ENCODE data around the gene PPP1R27. TPM values are rescaled to one million over a fixed set of nuclear protein-coding genes. Genes with fewer than 3 reads are reported as not detected.

PPP1R27 gene
- polyA plus RNA-seq, 6 donors from 2014 or later: 0.18 to 0.64 TPM; not detected in 4

GRCh38 chr17:81792675-81793615 is 41.9 kb downstream of the PPP1R27 start:
- Mint-ChIP-seq H3K4me3 (no peak overlapping the region), H3K9me3 (no peaks in the 10 kb centered on the region), H3K4me1 (no peaks in the 10 kb centered on the region), H3K27me3 (no peaks in the 10 kb centered on the region), H3K36me3 (no peaks in the 10 kb centered on the region), H3K27ac (no peak overlapping the region)
- DNase-seq (no peak), ATAC-seq (ENCODE audit: low read depth in 2 of 2) (no peak)

Other genes starting within 250 kb of the PPP1R27 start
- 10 to 100 TPM; 49.2 to 76.6 (median 57.7) TPM for gene NPLOC4, start 197.9 kb downstream of the PPP1R27 start, polyA plus RNA-seq (ENCODE audit: low read depth in 6 of 6)
- under 1 TPM in 5 of 6 donors, not detected in 1; 0.34 to 0.92 (median 0.86) TPM for gene TSPAN10, start 197.9 kb downstream of the PPP1R27 start, polyA plus RNA-seq (ENCODE audit: low read depth in 6 of 6)
- gene PDE6G, start 178.5 kb downstream of the PPP1R27 start, polyA plus RNA-seq (ENCODE audit: low read depth in 6 of 6): 10 to 100 TPM in 1 of 6 donors, 1 to 10 TPM in 5; 2.1 to 16.1 (median 5.1) TPM
- 10 to 100 TPM; 63.9 to 77.5 (median 69.6) TPM for gene OXLD1, start 168.4 kb downstream of the PPP1R27 start, polyA plus RNA-seq (ENCODE audit: low read depth in 6 of 6)
- gene CCDC137, start 168.3 kb downstream of the PPP1R27 start, polyA plus RNA-seq (ENCODE audit: low read depth in 6 of 6): 10 to 100 TPM in 4 of 6 donors, 1 to 10 TPM in 2; 3.2 to 29.4 (median 12.3) TPM
- 100 to 1,000 TPM in 1 of 6 donors, 10 to 100 TPM in 5; 32.8 to 101 (median 37.6) TPM for gene ARL16, start 151.3 kb downstream of the PPP1R27 start, polyA plus RNA-seq (ENCODE audit: low read depth in 6 of 6)
- 10 to 100 TPM; 11.3 to 47.6 (median 21.7) TPM for gene HGS, start 151.0 kb downstream of the PPP1R27 start, polyA plus RNA-seq (ENCODE audit: low read depth in 6 of 6)
- gene MRPL12, start 131.7 kb downstream of the PPP1R27 start, polyA plus RNA-seq (ENCODE audit: low read depth in 6 of 6): 10 to 100 TPM; 33.7 to 51.6 (median 42.3) TPM
- 1 to 10 TPM in 4 of 6 donors, under 1 TPM in 1, not detected in 1; 0.92 to 5.0 (median 2.3) TPM for gene SLC25A10, start 122.8 kb downstream of the PPP1R27 start, polyA plus RNA-seq (ENCODE audit: low read depth in 6 of 6)
- not detected for gene GCGR, start 30.9 kb downstream of the PPP1R27 start, polyA plus RNA-seq (ENCODE audit: low read depth in 6 of 6)
- 100 to 1,000 TPM in 1 of 6 donors, 10 to 100 TPM in 5; 66.2 to 114 (median 77.4) TPM for gene MCRIP1, start 1.8 kb downstream of the PPP1R27 start, polyA plus RNA-seq (ENCODE audit: low read depth in 6 of 6)
- gene P4HB, start 25.5 kb upstream of the PPP1R27 start, polyA plus RNA-seq (ENCODE audit: low read depth in 6 of 6): 100 to 1,000 TPM; 139 to 192 (median 158) TPM
- 100 to 1,000 TPM in 1 of 6 donors, 10 to 100 TPM in 5; 42.9 to 116 (median 78.3) TPM for gene ARHGDIA, start 36.3 kb upstream of the PPP1R27 start, polyA plus RNA-seq (ENCODE audit: low read depth in 6 of 6)
- 10 to 100 TPM; 25.5 to 53.9 (median 41.7) TPM for gene ALYREF, start 56.5 kb upstream of the PPP1R27 start, polyA plus RNA-seq (ENCODE audit: low read depth in 6 of 6)
- 100 to 1,000 TPM; 208 to 260 (median 218) TPM for gene ANAPC11, start 56.7 kb upstream of the PPP1R27 start, polyA plus RNA-seq (ENCODE audit: low read depth in 6 of 6)
- gene NPB, start 67.2 kb upstream of the PPP1R27 start, polyA plus RNA-seq (ENCODE audit: low read depth in 6 of 6): under 1 TPM in 1 of 6 donors, not detected in 5; 0.24 TPM
- 10 to 100 TPM; 19.0 to 28.4 (median 21.2) TPM for gene PCYT2, start 76.3 kb upstream of the PPP1R27 start, polyA plus RNA-seq (ENCODE audit: low read depth in 6 of 6)
- 10 to 100 TPM; 23.6 to 41.3 (median 30.6) TPM for gene SIRT7, start 83.1 kb upstream of the PPP1R27 start, polyA plus RNA-seq (ENCODE audit: low read depth in 6 of 6)
- gene MAFG, start 92.7 kb upstream of the PPP1R27 start, polyA plus RNA-seq (ENCODE audit: low read depth in 6 of 6): 1 to 10 TPM; 3.4 to 6.7 (median 4.7) TPM
- gene PYCR1, start 102.2 kb upstream of the PPP1R27 start, polyA plus RNA-seq (ENCODE audit: low read depth in 6 of 6): 1 to 10 TPM; 1.6 to 4.5 (median 2.2) TPM
- gene MYADML2, start 112.2 kb upstream of the PPP1R27 start, polyA plus RNA-seq (ENCODE audit: low read depth in 6 of 6): not detected
- not detected for gene NOTUM, start 126.1 kb upstream of the PPP1R27 start, polyA plus RNA-seq (ENCODE audit: low read depth in 6 of 6)
- gene ASPSCR1, start 142.6 kb upstream of the PPP1R27 start, polyA plus RNA-seq (ENCODE audit: low read depth in 6 of 6): 10 to 100 TPM; 20.2 to 31.0 (median 25.0) TPM
- gene CENPX, start 187.8 kb upstream of the PPP1R27 start, polyA plus RNA-seq (ENCODE audit: low read depth in 6 of 6): 10 to 100 TPM; 52.6 to 77.6 (median 58.3) TPM
- 1 to 10 TPM; 1.3 to 4.6 (median 2.6) TPM for gene LRRC45, start 188.3 kb upstream of the PPP1R27 start, polyA plus RNA-seq (ENCODE audit: low read depth in 6 of 6)
- not detected for gene RAC3, start 196.6 kb upstream of the PPP1R27 start, polyA plus RNA-seq (ENCODE audit: low read depth in 6 of 6)
- gene DCXR, start 202.6 kb upstream of the PPP1R27 start, polyA plus RNA-seq (ENCODE audit: low read depth in 6 of 6): 100 to 1,000 TPM in 2 of 6 donors, 10 to 100 TPM in 4; 74.0 to 199 (median 98.1) TPM
- gene RFNG, start 216.8 kb upstream of the PPP1R27 start, polyA plus RNA-seq (ENCODE audit: low read depth in 6 of 6): 1 to 10 TPM; 2.6 to 7.6 (median 4.8) TPM
- 100 to 1,000 TPM; 103 to 138 (median 109) TPM for gene GPS1, start 216.8 kb upstream of the PPP1R27 start, polyA plus RNA-seq (ENCODE audit: low read depth in 6 of 6)
- 10 to 100 TPM; 52.4 to 86.5 (median 68.2) TPM for gene DUS1L, start 230.8 kb upstream of the PPP1R27 start, polyA plus RNA-seq (ENCODE audit: low read depth in 6 of 6)